ENCODE results near the gene NR4A1.
"Not testable (repeated sequence)": the region's sequence is repeated elsewhere in the genome, so short reads cannot be mapped to it uniquely, and the experiment has no call there.

GRCh38 chr12:52104431-52105089 lies 53.3 kb downstream of the NR4A1 start:
- not testable (repeated sequence) for TF ChIP-seq NFE2 (IDR thresholded peaks at IDR 0.05; ENCODE audit: low read depth); ARNT (IDR thresholded peaks at IDR 0.05); PHF8 (IDR thresholded peaks at IDR 0.05; ENCODE audit: borderline replicate concordance, low read length); SIN3A (IDR thresholded peaks at IDR 0.05; ENCODE audit: borderline replicate concordance in 2 of 2, control insufficient read depth in 1 of 2, low read depth in 2 of 2, low read length in 2 of 2); E2F4 (CRISPR knock-in tag; IDR thresholded peaks at IDR 0.05; ENCODE audit: low read depth); KLF16 (IDR thresholded peaks at IDR 0.05)

All from K562 (cell line).